A673 (cell line): ENCODE data around the gene ARHGAP5. TPM values are rescaled to one million over a fixed set of nuclear protein-coding genes. Genes with fewer than 3 reads are reported as not detected.

Experiments used
- BruUV-seq: library from RNA; stranded (reverse); fragments of 400-500 nt; replicated peaks from 2 replicates; lab custom pipeline; 2021; lab: Mats Ljungman, UMichigan
- CTCF ChIA-PET: fragments of 300-600 bp; sonication (Branson Sonifier 250); formaldehyde crosslinking; loops from one replicate; lab custom pipeline; 2022; ENCODE audit warnings: antibody characterized with exemption; lab: Charles Lee
- POLR2A ChIA-PET: fragments of 300-600 bp; sonication (Branson Sonifier 250); formaldehyde crosslinking; loops from one replicate; lab custom pipeline; 2022; ENCODE audit warnings: antibody characterized with exemption; ENCODE audit not compliant: low non-redundant PET; lab: Charles Lee
- DNase-seq: peaks from one replicate; pipeline ENCODE4 v3.0.0-alpha.2; 2015; ENCODE audit warnings: low spot score
- H3K27ac ChIP-seq: fragments of 200-600 bp; sonication (generic); 2 replicates; pipeline ENCODE4 v1.5.1; 2016; ENCODE audit warnings: mixed run types, low read depth, mild to moderate bottlenecking, mixed read lengths, antibody characterized with exemption, low read length; ENCODE audit not compliant: poor library complexity, severe bottlenecking
- H3K27me3 ChIP-seq: fragments of 200-600 bp; sonication (generic); replicated peaks from 2 replicates; pipeline ENCODE4 v1.6.1; 2017; ENCODE audit warnings: mixed run types, low read depth, mild to moderate bottlenecking, mixed read lengths, antibody characterized with exemption, low read length; ENCODE audit not compliant: insufficient read depth, poor library complexity
- H3K36me3 ChIP-seq: fragments of 200-600 bp; sonication (generic); 2 replicates; pipeline ENCODE4 v1.6.1; 2016; ENCODE audit warnings: mixed run types, mild to moderate bottlenecking, mixed read lengths, antibody characterized with exemption, low read length; ENCODE audit not compliant: insufficient read depth, poor library complexity, severe bottlenecking
- H3K4me1 ChIP-seq: fragments of 200-600 bp; sonication (generic); 2 replicates; pipeline ENCODE4 v1.6.1; 2017; ENCODE audit warnings: mixed run types, mild to moderate bottlenecking, mixed read lengths, antibody characterized with exemption, low read length; ENCODE audit not compliant: insufficient read depth, poor library complexity, severe bottlenecking
- H3K4me3 ChIP-seq: fragments of 200-600 bp; sonication (generic); 2 replicates; pipeline ENCODE4 v1.5.1; 2016; ENCODE audit warnings: low read depth, mixed run types, mild to moderate bottlenecking, mixed read lengths, low read length; ENCODE audit not compliant: poor library complexity, severe bottlenecking
- H3K9me3 ChIP-seq: fragments of 200-600 bp; sonication (generic); 2 replicates; pipeline ENCODE4 v1.6.1; 2016; ENCODE audit warnings: mixed run types, low read depth, mild to moderate bottlenecking, mixed read lengths, antibody characterized with exemption, low read length; ENCODE audit not compliant: poor library complexity, severe bottlenecking
- EZH2 ChIP-seq: fragments of 200-600 bp; sonication (generic); IDR thresholded peaks from 2 replicates; pipeline ENCODE4 v1.6.1; 2017; ENCODE audit warnings: borderline replicate concordance, low read depth, mild to moderate bottlenecking, mixed read lengths, antibody characterized with exemption, low read length; ENCODE audit not compliant: poor library complexity, severe bottlenecking
- intact Hi-C: fragments of 100-400 bp; cut with micrococcal nuclease; formaldehyde crosslinking; loops from one replicate; pipeline ENCODE4 v1.10.0; 2022; ENCODE audit not compliant: unreplicated experiment
- total RNA-seq: library from RNA; stranded (reverse); gene quantifications from 2 replicates; pipeline ENCODE4 v1.2.3, GENCODE V29; 2021
- TF ChIP-seq, protein P1 (sequence below): fragments of 300-800, 200-600 bp; sonication (generic); conservative IDR thresholded peaks from 2 replicates; pipeline ENCODE4 v1.5.1; 2017; ENCODE audit warnings: low read depth, mild to moderate bottlenecking, antibody characterized with exemption, low read length, moderate library complexity, mixed read lengths

ARHGAP5 gene
- total RNA-seq, 1 experiment from 2014 or later = 51.3 TPM

DNA sequence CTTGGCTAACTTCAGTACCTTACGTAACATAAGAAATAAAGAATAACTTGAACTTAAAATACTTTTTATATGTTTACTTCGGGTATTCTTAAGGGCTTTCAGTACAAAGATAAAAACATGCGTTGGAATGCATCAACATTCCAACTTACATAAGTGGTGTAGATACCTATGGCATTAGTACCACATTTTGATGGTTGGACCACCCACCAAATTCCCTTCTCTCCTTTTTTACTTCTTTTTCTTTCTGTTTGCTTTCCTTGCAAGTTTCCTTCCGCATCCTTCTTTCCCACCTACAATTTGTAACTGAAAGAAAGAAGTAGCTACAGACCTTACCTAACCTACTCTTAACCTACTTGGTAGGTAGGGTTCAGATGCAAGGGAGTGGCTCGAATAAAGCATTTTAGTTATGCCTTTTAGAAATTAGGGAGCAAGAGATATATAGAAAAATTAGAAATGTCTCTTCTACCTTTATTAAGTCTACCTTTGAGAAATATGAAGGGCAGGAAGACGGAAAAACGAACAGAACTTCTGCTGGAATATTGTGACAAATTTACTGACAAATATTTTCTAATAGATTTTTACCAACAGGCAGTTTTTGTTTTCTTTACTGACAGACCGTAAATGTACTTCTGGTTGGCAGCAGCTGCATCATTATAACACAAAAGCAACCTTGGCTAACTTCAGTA, 2.1 kb upstream of the ARHGAP5 start:
- Histone ChIP-seq H3K27ac (no peak overlapping the region), H3K9me3 (no peaks in the 10 kb centered on the region), H3K36me3 (no peaks in the 10 kb centered on the region), H3K4me1 (peaks cover 12% of the 10 kb centered on the region), H3K4me3 (peak overlapping the region; percentile 88), H3K27me3 (no peaks in the 10 kb centered on the region)
- TF ChIP-seq, protein P1, sequence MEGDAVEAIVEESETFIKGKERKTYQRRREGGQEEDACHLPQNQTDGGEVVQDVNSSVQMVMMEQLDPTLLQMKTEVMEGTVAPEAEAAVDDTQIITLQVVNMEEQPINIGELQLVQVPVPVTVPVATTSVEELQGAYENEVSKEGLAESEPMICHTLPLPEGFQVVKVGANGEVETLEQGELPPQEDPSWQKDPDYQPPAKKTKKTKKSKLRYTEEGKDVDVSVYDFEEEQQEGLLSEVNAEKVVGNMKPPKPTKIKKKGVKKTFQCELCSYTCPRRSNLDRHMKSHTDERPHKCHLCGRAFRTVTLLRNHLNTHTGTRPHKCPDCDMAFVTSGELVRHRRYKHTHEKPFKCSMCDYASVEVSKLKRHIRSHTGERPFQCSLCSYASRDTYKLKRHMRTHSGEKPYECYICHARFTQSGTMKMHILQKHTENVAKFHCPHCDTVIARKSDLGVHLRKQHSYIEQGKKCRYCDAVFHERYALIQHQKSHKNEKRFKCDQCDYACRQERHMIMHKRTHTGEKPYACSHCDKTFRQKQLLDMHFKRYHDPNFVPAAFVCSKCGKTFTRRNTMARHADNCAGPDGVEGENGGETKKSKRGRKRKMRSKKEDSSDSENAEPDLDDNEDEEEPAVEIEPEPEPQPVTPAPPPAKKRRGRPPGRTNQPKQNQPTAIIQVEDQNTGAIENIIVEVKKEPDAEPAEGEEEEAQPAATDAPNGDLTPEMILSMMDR = no peak
- TF ChIP-seq EZH2 = no peak
- intact Hi-C loops = loop anchor here (5.0 to 10.0 kb wide), 4 partner anchors 67 to 560 kb away; no protein-coding TSS in a partner anchor
- BruUV-seq = no TSS peak
- POLR2A ChIA-PET = no interaction called here
- CTCF ChIA-PET = no interaction called here
- no peak for DNase-seq

DNA sequence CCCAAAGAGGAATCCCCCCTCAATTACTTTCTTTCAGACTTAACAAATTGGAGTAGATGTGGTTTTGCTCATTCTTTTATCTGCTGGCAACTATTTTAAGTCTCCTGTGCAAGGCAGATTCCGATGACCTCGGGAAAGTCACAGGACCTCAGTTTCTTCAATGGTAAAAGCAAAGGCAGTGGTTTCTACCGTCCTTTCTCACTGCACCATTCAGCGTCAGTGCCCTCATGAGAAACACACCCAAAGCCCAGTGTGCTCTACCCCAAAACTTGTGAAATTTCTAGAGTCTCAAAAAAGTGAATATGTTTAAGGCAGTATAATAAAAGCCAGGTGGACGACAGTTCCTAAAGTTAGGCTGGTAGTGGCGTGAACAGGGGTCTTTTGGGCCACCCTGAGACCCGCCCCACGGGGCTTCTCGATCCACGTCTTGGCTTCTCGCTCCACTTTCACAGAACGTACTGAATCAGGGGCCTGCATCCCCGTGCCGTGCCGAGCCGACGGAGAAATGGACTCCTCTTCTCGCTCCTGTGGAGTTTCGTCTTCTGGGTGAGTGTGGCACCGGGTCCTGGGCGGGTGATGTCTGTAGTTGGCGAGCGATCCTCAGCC, 1.3 kb upstream of the ARHGAP5 start:
- DNase-seq = peak; percentile 12
- no TSS peak for BruUV-seq

More for the DNA sequence above, 1.3 kb upstream of the ARHGAP5 start:
- Histone ChIP-seq H3K36me3 (no peaks in the 10 kb centered on the region), H3K9me3 (no peaks in the 10 kb centered on the region), H3K27ac (peak overlapping the region; percentile 83), H3K4me1 (peaks cover 12% of the 10 kb centered on the region), H3K27me3 (no peaks in the 10 kb centered on the region), H3K4me3 (peak overlapping the region; percentile 88)
- ChIA-PET POLR2A (no interaction called here), CTCF (interaction anchor here (0.6 kb wide), 1 partner anchor 896 kb away, joined by 4 read pairs; no protein-coding TSS in a partner anchor)
- intact Hi-C loops = loop anchor here (5.0 to 10.0 kb wide), 3 partner anchors 67 to 561 kb away; no protein-coding TSS in a partner anchor
- TF ChIP-seq, protein P1 = no peak
- TF ChIP-seq EZH2 = no peak
